DOHH2 (cell line): Measurements from ENCODE around the gene CYTH3.

ENCODE experiments used
- H3F3A ChIP-seq: fragments of 200-600 bp; sonication (generic), shearing (Covaris generic); 2 replicates; pipeline ENCODE4 v1.6.0; 2016; ENCODE audit warnings: antibody characterized with exemption, mild to moderate bottlenecking; ENCODE audit not compliant: control insufficient read depth, insufficient read depth
- H3K27ac ChIP-seq: fragments of 200-600 bp; sonication (generic); 2 replicates; pipeline ENCODE4 v1.5.1; 2014; ENCODE audit warnings: low read depth, mild to moderate bottlenecking, low read length, moderate library complexity
- H3K27me3 ChIP-seq: fragments of 200-600 bp; sonication (generic); 2 replicates; pipeline ENCODE4 v1.6.1; 2014; ENCODE audit warnings: mild to moderate bottlenecking, low read length, mixed read lengths; ENCODE audit not compliant: control insufficient read depth
- H3K36me3 ChIP-seq: fragments of 200-600 bp; sonication (generic); 2 replicates; pipeline ENCODE4 v1.6.1; 2014; ENCODE audit warnings: mild to moderate bottlenecking, low read length, moderate library complexity, mixed read lengths; ENCODE audit not compliant: control insufficient read depth
- H3K4me1 ChIP-seq: fragments of 200-600 bp; sonication (generic); 2 replicates; pipeline ENCODE4 v1.6.1; 2014; ENCODE audit warnings: mild to moderate bottlenecking, low read length, mixed read lengths; ENCODE audit not compliant: control insufficient read depth
- H3K4me2 ChIP-seq: fragments of 200-600 bp; sonication (generic); 2 replicates; pipeline ENCODE4 v1.6.0; 2014; ENCODE audit warnings: mild to moderate bottlenecking, low read length, moderate library complexity
- H3K4me3 ChIP-seq: fragments of 200-600 bp; sonication (generic); 2 replicates; pipeline ENCODE4 v1.5.1; 2014; ENCODE audit warnings: mild to moderate bottlenecking, low read length, mixed read lengths
- H3K79me2 ChIP-seq: fragments of 200-600 bp; sonication (generic); 2 replicates; pipeline ENCODE4 v1.6.1; 2014; ENCODE audit warnings: mild to moderate bottlenecking, low read length, mixed read lengths; ENCODE audit not compliant: control insufficient read depth
- H3K9me2 ChIP-seq: fragments of 200-600 bp; sonication (generic); replicated peaks from 2 replicates; pipeline ENCODE4 v1.6.1; 2014; ENCODE audit warnings: mild to moderate bottlenecking, low read length, mixed read lengths; ENCODE audit not compliant: control insufficient read depth
- H3K9me3 ChIP-seq: fragments of 200-600 bp; sonication (generic); 2 replicates; pipeline ENCODE4 v1.6.1; 2014; ENCODE audit warnings: antibody characterized with exemption, low read length, mixed read lengths; ENCODE audit not compliant: control insufficient read depth, insufficient read depth
- H4K20me1 ChIP-seq: fragments of 200-600 bp; sonication (generic); 2 replicates; pipeline ENCODE4 v1.6.0; 2014; ENCODE audit warnings: low read depth, mild to moderate bottlenecking, antibody characterized with exemption, low read length, moderate library complexity; ENCODE audit not compliant: control insufficient read depth, insufficient read depth
- EZH2phosphoT487 ChIP-seq: fragments of 200-600 bp; sonication (generic); IDR thresholded peaks from 2 replicates; pipeline ENCODE4 v1.6.1; 2017; ENCODE audit warnings: borderline replicate concordance, mild to moderate bottlenecking, antibody characterized with exemption, low read length, moderate library complexity, mixed read lengths
- TF ChIP-seq, protein P1 (sequence below): fragments of 200-600 bp; sonication (generic); IDR thresholded peaks from one replicate; pipeline ENCODE4 v1.5.1; 2014; ENCODE audit warnings: antibody characterized with exemption, mild to moderate bottlenecking, low read depth, low read length; ENCODE audit not compliant: poor library complexity, severe bottlenecking

The CYTH3 gene

DNA sequence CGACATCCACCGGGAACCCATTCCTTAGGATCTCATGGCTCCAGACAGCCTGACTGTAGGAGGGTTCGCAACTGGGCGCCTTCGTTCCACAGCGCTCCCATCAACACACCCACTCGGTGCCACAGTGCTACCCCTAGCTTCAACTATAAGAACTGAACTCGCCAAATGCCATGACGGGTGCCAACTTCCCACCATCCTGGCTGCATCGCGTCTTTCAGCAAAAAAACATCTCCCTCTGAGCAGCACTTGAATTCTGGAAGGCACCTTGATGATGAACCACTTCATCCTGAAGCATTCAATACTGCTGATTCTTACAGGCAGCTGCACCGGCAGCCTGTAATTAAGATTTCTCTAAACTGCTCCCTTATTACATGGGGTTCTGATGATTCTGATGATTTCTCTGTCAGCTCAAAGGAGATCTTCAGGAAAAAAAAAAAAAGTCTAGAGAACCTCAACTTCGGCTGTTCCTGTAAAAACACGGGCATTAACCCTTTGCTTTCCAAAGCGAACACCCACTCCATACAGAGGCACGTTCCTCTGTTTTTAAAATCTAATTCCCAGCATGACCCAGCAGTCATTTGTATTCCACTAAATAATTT lies 1.3 kb downstream of the CYTH3 start:
- peak overlapping the region; percentile 79 for H3K4me3 ChIP-seq
- H3K9me3 ChIP-seq = no peaks in the 10 kb centered on the region
- H3K4me2 ChIP-seq = peak overlapping the region; percentile 94
- H4K20me1 ChIP-seq = 0 out of 2 replicates have a peak, but pooled peaks cover 10% of the 10 kb centered on the region
- H3F3A ChIP-seq = peaks cover 4% of the 10 kb centered on the region; the same call in 1 of the 2 replicates
- H3K4me1 ChIP-seq = peaks cover 18% of the 10 kb centered on the region
- no peaks in the 10 kb centered on the region for H3K36me3 ChIP-seq
- H3K79me2 ChIP-seq = no peaks in the 10 kb centered on the region
- H3K27me3 ChIP-seq = peaks cover 64% of the 10 kb centered on the region
- no peaks in the 10 kb centered on the region for H3K9me2 ChIP-seq
- no peak; the same call in 1 of the 2 replicates for TF ChIP-seq EZH2phosphoT487
- TF ChIP-seq, protein P1, sequence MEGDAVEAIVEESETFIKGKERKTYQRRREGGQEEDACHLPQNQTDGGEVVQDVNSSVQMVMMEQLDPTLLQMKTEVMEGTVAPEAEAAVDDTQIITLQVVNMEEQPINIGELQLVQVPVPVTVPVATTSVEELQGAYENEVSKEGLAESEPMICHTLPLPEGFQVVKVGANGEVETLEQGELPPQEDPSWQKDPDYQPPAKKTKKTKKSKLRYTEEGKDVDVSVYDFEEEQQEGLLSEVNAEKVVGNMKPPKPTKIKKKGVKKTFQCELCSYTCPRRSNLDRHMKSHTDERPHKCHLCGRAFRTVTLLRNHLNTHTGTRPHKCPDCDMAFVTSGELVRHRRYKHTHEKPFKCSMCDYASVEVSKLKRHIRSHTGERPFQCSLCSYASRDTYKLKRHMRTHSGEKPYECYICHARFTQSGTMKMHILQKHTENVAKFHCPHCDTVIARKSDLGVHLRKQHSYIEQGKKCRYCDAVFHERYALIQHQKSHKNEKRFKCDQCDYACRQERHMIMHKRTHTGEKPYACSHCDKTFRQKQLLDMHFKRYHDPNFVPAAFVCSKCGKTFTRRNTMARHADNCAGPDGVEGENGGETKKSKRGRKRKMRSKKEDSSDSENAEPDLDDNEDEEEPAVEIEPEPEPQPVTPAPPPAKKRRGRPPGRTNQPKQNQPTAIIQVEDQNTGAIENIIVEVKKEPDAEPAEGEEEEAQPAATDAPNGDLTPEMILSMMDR = peak; percentile 23
- H3K27ac ChIP-seq = no peak overlapping the region

DNA sequence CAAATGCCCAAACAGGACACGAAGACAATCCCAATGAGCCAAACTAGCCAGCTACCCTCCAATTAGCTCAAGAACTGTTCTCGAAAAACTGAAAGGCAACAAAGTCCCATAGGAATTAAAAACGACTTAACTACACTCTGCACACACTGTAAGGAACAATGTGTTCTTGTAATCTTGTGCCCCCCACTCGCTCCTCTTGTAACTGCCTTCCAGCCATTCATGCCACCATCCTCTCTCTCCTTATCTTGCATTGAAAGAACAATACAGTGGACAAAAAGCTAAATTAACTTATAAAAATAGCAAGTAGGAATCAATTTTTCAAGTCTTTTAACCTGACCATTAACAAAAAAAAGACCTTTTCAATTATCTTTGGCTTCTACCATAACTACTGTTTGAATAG lies 2.9 kb downstream of the CYTH3 start:
- Histone ChIP-seq H3K9me2 (no peaks in the 10 kb centered on the region), H3K27ac (no peak overlapping the region), H3K79me2 (no peaks in the 10 kb centered on the region), H3K4me1 (peaks cover 28% of the 10 kb centered on the region), H3K4me2 (no peak overlapping the region), H3F3A (peaks cover 4% of the 10 kb centered on the region; the same call in 1 of the 2 replicates), H3K36me3 (no peaks in the 10 kb centered on the region), H3K9me3 (no peaks in the 10 kb centered on the region), H3K27me3 (peaks cover 64% of the 10 kb centered on the region), H4K20me1 (0 out of 2 replicates have a peak, but pooled peaks cover 10% of the 10 kb centered on the region), H3K4me3 (no peak overlapping the region)
- TF ChIP-seq EZH2phosphoT487 = no peak
- TF ChIP-seq, protein P1 = no peak

DNA sequence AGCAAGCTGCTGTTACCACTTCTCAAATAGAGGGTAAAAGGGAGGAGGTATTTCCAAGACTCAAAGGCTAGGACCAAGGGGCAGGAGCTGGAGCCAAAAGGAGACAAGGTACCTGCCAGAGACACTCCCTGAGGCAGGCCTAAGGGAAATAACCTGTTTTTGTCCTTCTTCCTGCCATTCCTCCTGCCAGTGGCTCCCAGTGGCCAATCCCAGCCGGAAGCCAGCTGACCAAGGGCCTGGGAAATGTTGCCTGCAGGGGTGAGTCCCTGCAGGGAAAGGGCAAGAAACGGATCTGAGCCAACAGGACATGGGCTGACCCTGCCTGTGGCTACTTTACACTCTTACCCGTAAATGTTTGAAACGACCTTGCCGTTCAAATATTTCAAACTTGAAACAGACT lies 3.5 kb downstream of the CYTH3 start:
- H3K4me3 ChIP-seq = no peak overlapping the region
- TF ChIP-seq, protein P1 = no peak
- no peak for TF ChIP-seq EZH2phosphoT487
- no peak overlapping the region for H3K4me2 ChIP-seq
- H3F3A ChIP-seq = peaks cover 4% of the 10 kb centered on the region; the same call in 1 of the 2 replicates
- H3K79me2 ChIP-seq = no peaks in the 10 kb centered on the region
- H3K36me3 ChIP-seq = no peaks in the 10 kb centered on the region
- no peaks in the 10 kb centered on the region for H3K9me2 ChIP-seq
- 0 out of 2 replicates have a peak, but pooled peaks cover 10% of the 10 kb centered on the region for H4K20me1 ChIP-seq
- peaks cover 63% of the 10 kb centered on the region for H3K27me3 ChIP-seq
- peaks cover 28% of the 10 kb centered on the region for H3K4me1 ChIP-seq
- H3K27ac ChIP-seq = no peak overlapping the region
- H3K9me3 ChIP-seq = no peaks in the 10 kb centered on the region
